GM10248 (cell line): ENCODE results near the gene PTPDC1.
"Not testable (repeated sequence)": the region's sequence is repeated elsewhere in the genome, so short reads cannot be mapped to it uniquely, and the experiment has no call there.

Experiments
- CTCF ChIA-PET: fragments of 300-600 bp; sonication (Branson Sonifier 250); formaldehyde crosslinking; extraction: SDS; loops from one replicate; lab custom pipeline; 2021; ENCODE audit warnings: antibody characterized with exemption; lab: Yijun Ruan, JAX
- POLR2A ChIA-PET: fragments of 350-650 bp; sonication (Branson Sonifier 250); formaldehyde crosslinking; extraction: SDS; loops from one replicate; lab custom pipeline; 2020; ENCODE audit warnings: antibody characterized with exemption; lab: Yijun Ruan, JAX
- DNase-seq: peaks from one replicate; pipeline ENCODE4 v3.0.0; 2012; ENCODE audit errors: extremely low spot score
- CTCF ChIP-seq: IDR thresholded peaks from 2 replicates; pipeline ENCODE4 v1.5.1; 2012; ENCODE audit warnings: mild to moderate bottlenecking, low read depth; ENCODE audit errors: extremely low read depth, missing control alignments, control extremely low read depth

The PTPDC1 gene

GRCh38 chr9:94082956-94083355, 1.3 kb upstream of the PTPDC1 start:
- ChIA-PET POLR2A (no interaction called here), CTCF (interaction anchor here (1.0 to 5.7 kb wide), 3 partner anchors 18 to 130 kb away, joined by 3 to 29 read pairs (median 24); no protein-coding TSS in a partner anchor)
- no peak for TF ChIP-seq CTCF
- no peak for DNase-seq

- CTCF ChIA-PET = interaction anchor here (1.0 to 5.7 kb wide), 3 partner anchors 18 to 130 kb away, joined by 3 to 29 read pairs (median 24); no protein-coding TSS in a partner anchor
Observed at GRCh38 chr9:94083384-94083783, 880 bp upstream of the PTPDC1 start.

DNA sequence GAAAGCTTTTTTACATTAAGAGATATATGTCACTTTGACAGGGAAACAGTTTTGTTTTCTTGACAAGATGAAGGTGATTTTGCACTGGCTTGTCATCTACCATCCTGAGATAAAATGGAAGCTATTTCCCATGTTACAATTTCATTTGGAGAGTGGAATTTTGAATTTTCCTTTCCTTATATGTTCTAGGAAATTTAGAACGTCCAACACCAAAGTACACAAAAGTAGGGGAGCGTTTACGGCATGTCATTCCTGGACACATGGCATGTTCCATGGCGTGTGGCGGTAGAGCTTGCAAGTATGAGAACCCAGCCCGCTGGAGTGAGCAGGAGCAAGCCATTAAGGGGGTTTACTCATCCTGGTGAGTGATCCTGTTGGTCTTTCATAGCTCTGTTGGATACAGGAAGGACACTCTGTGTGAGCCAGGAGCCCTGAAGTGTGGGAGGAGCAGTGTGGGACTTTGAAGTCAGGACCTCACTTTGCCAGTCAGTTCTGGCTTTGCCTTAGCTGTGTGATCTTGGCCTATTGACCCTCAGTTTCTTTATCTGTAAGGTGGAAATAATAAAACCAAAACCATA, 887 bp downstream of the PTPDC1 start:
- ChIA-PET POLR2A (no interaction called here), CTCF (interaction anchor here (1.1 to 5.7 kb wide), 5 partner anchors 11 to 128 kb away, joined by 3 to 29 read pairs (median 9); no protein-coding TSS in a partner anchor)
- DNase-seq = no peak
- TF ChIP-seq CTCF = no peak

More at GRCh38 chr9:94083384-94083783, 880 bp upstream of the PTPDC1 start:
- POLR2A ChIA-PET = no interaction called here
- no peak for TF ChIP-seq CTCF
- no peak for DNase-seq

DNA sequence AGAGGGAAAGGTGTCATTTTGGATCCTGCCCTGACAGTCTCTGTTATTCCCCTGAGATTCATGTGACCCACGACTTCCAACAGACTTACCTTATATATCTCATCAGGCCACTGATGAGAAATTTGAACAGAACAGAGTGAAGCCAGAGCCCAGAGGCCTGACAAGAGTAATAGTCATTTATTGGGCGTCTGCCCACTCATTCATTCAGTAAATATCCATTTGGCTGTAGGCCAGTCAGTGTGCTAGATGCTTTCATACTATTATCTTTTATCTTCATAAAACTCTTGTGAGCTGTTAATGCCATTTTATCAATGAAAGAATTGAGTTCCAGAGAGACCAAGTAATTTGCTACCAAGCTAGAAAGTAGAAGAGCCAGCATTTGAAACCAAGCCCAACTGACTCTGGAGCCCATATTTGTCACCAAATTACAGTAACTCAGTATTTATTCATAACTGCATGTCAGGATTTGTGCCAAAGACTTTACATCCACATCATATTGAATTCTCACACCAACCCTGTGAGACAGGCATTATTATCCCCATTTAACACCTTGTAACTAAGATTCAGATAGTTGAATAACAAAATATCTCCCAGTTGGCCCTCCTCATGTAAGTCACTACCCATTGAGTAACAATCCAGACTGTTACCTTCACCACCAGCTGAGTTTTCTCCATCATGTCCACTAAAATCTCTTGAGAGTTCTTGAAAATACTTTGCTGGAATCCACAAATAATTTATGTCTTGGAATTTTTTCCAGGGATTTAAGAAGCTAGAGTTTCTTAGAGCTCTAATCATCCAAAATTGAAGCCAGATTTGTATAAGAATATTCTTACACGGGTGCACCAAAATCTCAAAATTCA, 2.5 kb downstream of the PTPDC1 start:
- DNase-seq = no peak
- TF ChIP-seq CTCF = no peak
- ChIA-PET CTCF (interaction anchor here (2.0 to 5.7 kb wide), 2 partner anchors 9 to 127 kb away, joined by 9 to 29 read pairs; no protein-coding TSS in a partner anchor), POLR2A (no interaction called here)

DNA sequence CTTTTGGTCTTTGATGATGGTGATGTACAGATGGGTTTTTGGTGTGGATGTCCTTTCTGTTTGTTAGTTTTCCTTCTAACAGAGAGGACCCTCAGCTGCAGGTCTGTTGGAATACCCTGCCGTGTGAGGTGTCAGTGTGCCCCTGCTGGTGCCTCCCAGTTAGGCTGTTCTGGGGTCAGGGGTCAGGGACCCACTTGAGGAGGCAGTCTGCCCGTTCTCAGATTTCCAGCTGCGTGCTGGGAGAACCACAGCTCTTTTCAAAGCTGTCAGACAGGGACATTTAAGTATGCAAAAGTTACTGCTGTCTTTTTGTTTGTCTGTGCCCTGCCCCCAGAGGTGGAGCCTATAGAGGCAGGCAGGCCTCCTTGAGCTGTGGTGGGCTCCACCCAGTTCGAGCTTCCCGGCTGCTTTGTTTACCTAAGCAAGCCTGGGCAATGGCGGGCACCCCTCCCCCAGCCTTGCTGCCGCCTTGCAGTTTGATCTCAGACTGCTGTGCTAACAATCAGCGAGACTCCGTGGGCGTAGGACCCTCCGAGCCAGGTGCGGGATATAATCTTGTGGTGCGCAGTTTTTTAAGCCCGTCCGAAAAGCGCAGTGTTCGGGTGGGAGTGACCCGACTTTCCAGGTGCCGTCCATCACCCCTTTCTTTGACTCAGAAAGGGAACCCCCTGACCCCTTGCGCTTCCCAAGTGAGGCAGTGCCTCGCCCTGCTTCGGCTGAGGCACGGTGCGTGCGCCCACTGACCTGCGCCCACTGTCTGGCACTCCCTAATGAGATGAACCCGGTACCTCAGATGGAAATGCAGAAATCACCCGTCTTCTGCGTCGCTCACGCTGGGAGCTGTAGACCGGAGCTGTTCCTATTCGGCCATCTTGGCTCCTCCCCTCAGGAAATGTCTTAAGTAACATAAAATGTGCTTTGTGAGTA, 10.2 kb downstream of the PTPDC1 start:
- DNase-seq, POLR2A ChIA-PET: not testable (repeated sequence)
- CTCF ChIA-PET = interaction anchor here (1.2 to 2.5 kb wide), 2 partner anchors 9 to 28 kb away, joined by 4 to 9 read pairs; no protein-coding TSS in a partner anchor

DNA sequence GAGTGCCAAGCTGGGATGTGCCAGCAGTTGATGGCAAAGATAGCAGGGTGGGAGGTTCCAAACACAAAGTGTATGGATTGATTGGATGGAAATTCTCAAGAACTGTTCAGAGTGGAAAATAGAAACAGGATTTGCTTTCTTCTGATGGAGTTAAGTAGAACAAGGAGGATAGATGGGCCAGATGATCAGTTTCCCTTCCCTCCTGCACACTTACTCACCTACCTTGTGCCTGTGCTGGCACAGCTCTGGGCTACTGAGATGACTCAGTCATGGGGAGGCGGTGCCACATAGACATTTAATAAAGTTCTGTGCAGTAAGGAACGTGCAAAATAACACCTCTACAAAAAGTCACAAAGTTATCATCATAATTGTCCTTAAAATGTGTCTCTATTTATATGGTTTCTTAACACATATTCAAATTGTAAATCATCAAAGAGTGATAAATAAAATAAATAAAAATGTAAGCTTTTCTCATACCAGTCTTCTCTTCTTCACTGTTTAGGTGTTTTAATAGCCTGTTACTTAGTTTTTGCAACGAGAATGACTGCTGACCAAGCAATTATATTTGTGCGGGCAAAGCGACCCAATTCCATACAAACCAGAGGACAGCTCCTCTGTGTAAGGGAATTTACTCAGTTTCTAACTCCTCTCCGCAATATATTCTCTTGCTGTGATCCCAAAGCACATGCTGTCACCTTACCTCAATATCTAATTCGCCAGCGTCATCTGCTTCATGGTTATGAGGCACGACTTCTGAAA, 12.7 kb downstream of the PTPDC1 start:
- no peak for TF ChIP-seq CTCF
- POLR2A ChIA-PET = no interaction called here
- no peak for DNase-seq
- CTCF ChIA-PET = interaction anchor here (0.8 to 2.5 kb wide), 3 partner anchors 12 to 116 kb away, joined by 3 to 9 read pairs (median 8); no protein-coding TSS in a partner anchor
